PFSK-1 (cell line): ENCODE measurements around the gene HSD17B12.

Source experiments
- FOXP2 ChIP-seq: optimal IDR thresholded peaks from 2 replicates; pipeline ENCODE3; 2011; ENCODE audit warnings: borderline replicate concordance, control low read depth, inconsistent platforms; ENCODE audit not compliant: insufficient read depth; ENCODE audit errors: extremely low read length, extremely low read depth
- POLR2AphosphoS5 ChIP-seq: IDR thresholded peaks from 2 replicates; pipeline ENCODE4 v1.6.1; 2012; ENCODE audit warnings: low read depth, mild to moderate bottlenecking, control low read depth, low read length, moderate library complexity
- REST ChIP-seq, 2 experiments: IDR thresholded peaks; 2 replicates each; pipeline versions ENCODE4 v1.6.1 to v1.8.0; 2011 to 2012; ENCODE audit warnings: low read depth in 2 of 2, low read length in 2 of 2, control low read depth in 1 of 2, inconsistent platforms in 1 of 2, mild to moderate bottlenecking in 1 of 2, moderate library complexity in 1 of 2; ENCODE audit not compliant: insufficient read depth in 1 of 2
- SIN3A ChIP-seq: IDR thresholded peaks from 2 replicates; pipeline ENCODE4 v1.6.1; 2012; ENCODE audit warnings: mild to moderate bottlenecking, low read length, moderate library complexity, borderline replicate concordance; ENCODE audit not compliant: insufficient read depth
- TAF1 ChIP-seq: IDR thresholded peaks from 2 replicates; pipeline ENCODE4 v1.6.1; 2012; ENCODE audit warnings: low read length, control low read depth, borderline replicate concordance; ENCODE audit not compliant: insufficient read depth

GRCh38 chr11:43738600-43739409, 58.3 kb downstream of the HSD17B12 start:
- TF ChIP-seq POLR2AphosphoS5 = no peak
- TF ChIP-seq FOXP2 = no peak
- no peak for TF ChIP-seq REST (IDR thresholded peaks at IDR 0.05; ENCODE audit: insufficient read depth in 1 of 2, low read depth in 2 of 2, low read length in 2 of 2)
- TF ChIP-seq SIN3A = no peak
- TF ChIP-seq TAF1 = no peak
